ENCODE measurements around the gene B3GALT6.

Gene B3GALT6

GRCh38 chr1:1200876-1201810, 30.9 kb upstream of the B3GALT6 start (continued):
- no peak for TF ChIP-seq ZNF148 (tag by site-specific recombination; IDR thresholded peaks at IDR 0.05; ENCODE audit: borderline replicate concordance)
- peak; percentile 66 for TF ChIP-seq ZBTB8A (tag by site-specific recombination; IDR thresholded peaks at IDR 0.05)
- no peak for TF ChIP-seq ZFP3 (tag by site-specific recombination; IDR thresholded peaks at IDR 0.05; ENCODE audit: low read depth)
- no peak for TF ChIP-seq ZNF221 (tag by site-specific recombination; IDR thresholded peaks at IDR 0.05; ENCODE audit: borderline replicate concordance)
- TF ChIP-seq ZNF701 (tag by site-specific recombination; IDR thresholded peaks at IDR 0.05) = no peak
- no peak for TF ChIP-seq GLI4 (tag by site-specific recombination; IDR thresholded peaks at IDR 0.05)
- TF ChIP-seq YY1 (tag by site-specific recombination; IDR thresholded peaks at IDR 0.05) = no peak
- TF ChIP-seq ZNF629 (tag by site-specific recombination; IDR thresholded peaks at IDR 0.05) = no peak
- no peak; the same call in 1 of the 2 replicates for TF ChIP-seq ZNF692 (tag by site-specific recombination; IDR thresholded peaks at IDR 0.05)
- 0 out of 2 replicates have a peak, but pooled peaks have one; percentile 53 for TF ChIP-seq ZNF184 (tag by site-specific recombination; IDR thresholded peaks at IDR 0.05)
- TF ChIP-seq ZNF747 (tag by site-specific recombination; IDR thresholded peaks at IDR 0.05) = no peak
- no peak for TF ChIP-seq ZBTB21 (tag by site-specific recombination; IDR thresholded peaks at IDR 0.05)
- TF ChIP-seq ZNF2 (tag by site-specific recombination; IDR thresholded peaks at IDR 0.05) = no peak
- no peak for TF ChIP-seq ZFP69B (tag by site-specific recombination; IDR thresholded peaks at IDR 0.05)
- no peak for TF ChIP-seq ZNF518A (tag by site-specific recombination; conservative IDR thresholded peaks at IDR 0.05; ENCODE audit: low read depth)
- no peak for TF ChIP-seq ZNF639 (tag by site-specific recombination; IDR thresholded peaks at IDR 0.05)
- TF ChIP-seq HOXC10 (CRISPR knock-in tag; IDR thresholded peaks at IDR 0.05) = no peak
- no peak for TF ChIP-seq ZNF48 (tag by site-specific recombination; IDR thresholded peaks at IDR 0.05)
- no peak for TF ChIP-seq ZNF624 (tag by site-specific recombination; IDR thresholded peaks at IDR 0.05)
- TF ChIP-seq ZNF114 (tag by site-specific recombination; IDR thresholded peaks at IDR 0.05) = no peak
- TF ChIP-seq INSM2 (tag by site-specific recombination; IDR thresholded peaks at IDR 0.05) = no peak
- no peak for TF ChIP-seq ZXDB (tag by site-specific recombination; IDR thresholded peaks at IDR 0.05)
- TF ChIP-seq PBX3 (CRISPR knock-in tag; IDR thresholded peaks at IDR 0.05) = no peak
- no peak for TF ChIP-seq REPIN1 (tag by site-specific recombination; IDR thresholded peaks at IDR 0.05; ENCODE audit: low read depth)
- no peak for TF ChIP-seq KLF16 (tag by site-specific recombination; IDR thresholded peaks at IDR 0.05)
